Epithelial cell of esophagus (primary cell): Measurements from ENCODE around the gene ZNF346.
A peak's percentile ranks its signal among the peaks of the same experiment; 100 is the strongest.

ENCODE experiments used
- DNase-seq: peaks from one replicate; pipeline ENCODE4 v3.0.0; 2010; ENCODE audit warnings: low read depth
- H3K4me3 ChIP-seq: 2 replicates; pipeline ENCODE4 v1.5.1; 2011; ENCODE audit warnings: mild to moderate bottlenecking, low read length, control low read depth
- CTCF ChIP-seq: IDR thresholded peaks from 2 replicates; pipeline ENCODE4 v1.5.1; 2011; ENCODE audit warnings: low read depth, mild to moderate bottlenecking, low read length, control low read depth, inconsistent platforms; ENCODE audit not compliant: insufficient read depth; ENCODE audit errors: missing control alignments

The ZNF346 gene

GRCh38 chr5:177105691-177106476 lies 83.4 kb downstream of the ZNF346 start:
- no peak overlapping the region for H3K4me3 ChIP-seq
- no peak for DNase-seq
- no peak for TF ChIP-seq CTCF

DNA sequence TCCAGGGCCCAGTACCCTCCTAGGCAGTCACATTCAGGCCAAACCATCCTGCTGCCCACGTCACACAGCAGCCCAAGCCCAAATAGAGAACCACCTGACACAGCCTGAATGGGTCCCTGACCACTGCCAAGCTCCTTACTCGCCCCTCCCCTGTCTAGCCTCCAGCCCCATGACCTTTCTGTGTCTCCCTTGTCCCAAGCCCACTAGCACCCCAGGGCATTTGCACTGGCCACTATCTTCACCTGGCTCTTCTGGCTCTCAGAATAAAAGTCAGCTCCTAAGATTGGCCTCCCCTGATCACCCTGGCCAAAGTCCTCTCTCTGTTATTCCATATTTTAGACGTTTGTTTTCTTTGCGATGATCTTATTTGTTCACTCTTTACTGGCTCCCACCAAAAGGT lies 84.7 kb downstream of the ZNF346 start:
- no peak overlapping the region for H3K4me3 ChIP-seq
- DNase-seq: no peak
- no peak for TF ChIP-seq CTCF

DNA sequence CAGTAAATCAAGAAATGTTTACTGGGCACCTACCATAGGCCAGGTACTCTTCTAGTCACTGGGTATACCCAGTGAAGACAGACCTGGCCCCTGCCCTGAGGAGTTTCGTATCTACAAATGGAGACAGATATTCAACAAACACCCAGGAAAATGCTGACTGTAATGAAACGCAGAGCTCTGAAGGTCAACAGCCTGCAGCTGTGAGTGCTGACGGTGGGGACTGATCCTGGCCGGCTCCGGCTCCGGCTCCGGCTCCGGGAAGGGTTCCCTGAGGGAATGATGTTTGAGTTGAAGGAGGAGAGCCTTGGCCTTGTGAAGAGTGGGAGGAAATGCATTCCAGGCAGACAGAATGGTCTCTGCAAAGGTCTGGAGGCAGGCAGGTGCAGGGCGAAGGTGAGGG lies 87.3 kb downstream of the ZNF346 start:
- H3K4me3 ChIP-seq: no peak overlapping the region
- TF ChIP-seq CTCF: no peak
- DNase-seq: no peak

GRCh38 chr5:177111720-177112394 lies 89.4 kb downstream of the ZNF346 start:
- H3K4me3 ChIP-seq: no peak overlapping the region
- peak; percentile 44 for DNase-seq
- TF ChIP-seq CTCF: peak; percentile 96

DNA sequence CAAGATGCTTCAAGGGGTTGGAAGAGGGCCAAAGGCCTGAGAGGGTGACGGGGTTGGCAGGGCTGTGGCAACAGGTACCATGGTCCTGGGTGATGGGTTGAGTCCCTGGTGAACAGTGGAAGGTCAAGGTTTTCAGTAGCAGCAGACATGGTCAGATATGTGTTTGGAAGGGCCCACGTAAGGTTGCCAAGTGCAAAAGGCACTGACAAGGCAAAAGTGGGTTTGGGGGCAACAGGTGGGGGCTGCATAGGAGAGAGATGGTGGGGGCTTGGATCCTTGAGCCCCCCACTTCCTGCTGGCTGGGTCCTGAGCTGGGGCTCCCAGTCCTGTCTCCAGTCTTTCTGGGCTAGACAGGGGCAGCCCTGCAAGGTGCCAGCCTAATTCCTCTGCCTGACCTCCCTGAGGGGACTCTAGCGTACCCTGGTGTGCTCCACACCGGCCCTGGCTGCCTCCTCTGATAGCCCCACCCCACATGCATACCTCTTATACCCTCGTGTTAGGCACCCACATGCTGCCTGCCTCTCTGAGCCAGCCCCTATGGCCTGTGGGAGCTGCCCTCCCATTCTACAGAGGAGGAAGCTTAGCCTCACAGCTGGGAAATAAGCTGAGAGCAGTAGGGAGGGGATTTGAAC lies 90.2 kb downstream of the ZNF346 start:
- DNase-seq: no peak
- no peak for TF ChIP-seq CTCF
- no peak overlapping the region for H3K4me3 ChIP-seq

DNA sequence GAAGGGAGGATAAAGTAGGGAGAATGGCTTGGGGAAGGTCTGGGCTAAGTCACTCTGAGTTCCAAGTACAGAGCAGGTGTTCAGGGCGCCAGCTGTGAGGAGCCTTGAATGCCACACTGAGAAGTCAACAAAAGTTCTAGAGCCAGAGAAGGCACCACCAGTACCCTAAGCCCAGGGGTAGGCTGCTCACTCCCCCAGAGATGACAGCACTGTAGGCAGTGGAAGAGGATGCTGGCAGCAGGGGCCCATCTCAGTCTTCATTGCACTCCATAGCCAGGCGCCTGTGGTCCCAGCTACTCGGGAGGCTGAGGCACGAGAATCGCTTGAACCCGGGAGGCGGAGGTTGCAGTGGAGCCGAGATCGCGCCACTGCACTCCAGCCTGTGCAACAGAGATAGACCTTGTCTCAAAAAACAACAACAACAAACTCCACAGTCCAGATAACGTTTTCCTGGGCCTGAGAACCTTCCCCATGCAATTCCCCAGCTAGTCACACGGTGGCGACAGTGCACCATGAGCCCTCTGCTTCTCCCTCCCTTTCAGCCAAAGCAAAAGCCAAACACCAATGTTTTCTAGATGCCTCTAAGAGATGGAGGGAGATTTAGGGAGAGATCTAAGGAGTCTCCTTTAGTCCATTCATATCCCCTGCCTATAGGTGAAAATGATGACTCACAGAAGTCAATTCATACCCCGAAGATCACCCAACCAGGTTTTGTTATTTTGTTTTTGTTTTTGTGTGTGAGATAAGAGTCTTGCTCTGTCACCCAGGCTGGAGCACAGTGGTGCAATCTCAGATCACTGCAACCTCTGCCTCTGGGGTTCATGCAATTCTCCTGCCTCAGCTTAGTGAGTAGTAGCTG lies 91.3 kb downstream of the ZNF346 start:
- TF ChIP-seq CTCF: peak; percentile 99
- DNase-seq: peak; percentile 69
- no peak overlapping the region for H3K4me3 ChIP-seq
